ENCODE data around the gene ZNF580.
A peak's percentile ranks its signal among the peaks of the same experiment; 100 is the strongest.

Gene ZNF580

DNA sequence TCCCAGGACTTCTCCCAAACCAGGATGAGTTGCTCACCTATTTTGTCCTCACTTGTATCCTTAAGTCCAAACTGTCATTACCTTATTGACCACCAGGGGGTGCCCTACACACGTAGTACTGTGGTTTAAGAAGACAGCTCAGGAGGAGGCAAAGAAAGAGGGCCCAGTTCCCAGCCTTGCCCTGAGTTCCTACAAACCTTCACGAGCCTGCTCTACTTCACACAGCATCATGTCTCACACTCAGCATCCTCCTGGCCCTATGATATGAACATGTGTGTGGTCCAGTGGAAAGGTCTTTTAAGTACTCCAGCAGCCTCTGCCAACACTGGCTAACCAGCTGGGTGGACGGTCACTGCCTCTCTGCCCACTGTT lies 8.4 kb upstream of the ZNF580 start:
- ChIA-PET POLR2A (interaction anchor here (0.5 to 1.7 kb wide), 2 partner anchors 8 to 28 kb away, joined by 4 to 7 read pairs; partner anchors contain the start of genes ZNF784 and ZNF865), CTCF (interaction anchor here (0.6 to 9.0 kb wide), 57 partner anchors 9 to 716 kb away, joined by 3 to 109 read pairs (median 4); partner anchors contain the start of genes CCDC106, FIZ1, NAT14 and U2AF2)
- DNase-seq (ENCODE audit: extremely low spot score) = peak; percentile 66
- TF ChIP-seq, protein P1, sequence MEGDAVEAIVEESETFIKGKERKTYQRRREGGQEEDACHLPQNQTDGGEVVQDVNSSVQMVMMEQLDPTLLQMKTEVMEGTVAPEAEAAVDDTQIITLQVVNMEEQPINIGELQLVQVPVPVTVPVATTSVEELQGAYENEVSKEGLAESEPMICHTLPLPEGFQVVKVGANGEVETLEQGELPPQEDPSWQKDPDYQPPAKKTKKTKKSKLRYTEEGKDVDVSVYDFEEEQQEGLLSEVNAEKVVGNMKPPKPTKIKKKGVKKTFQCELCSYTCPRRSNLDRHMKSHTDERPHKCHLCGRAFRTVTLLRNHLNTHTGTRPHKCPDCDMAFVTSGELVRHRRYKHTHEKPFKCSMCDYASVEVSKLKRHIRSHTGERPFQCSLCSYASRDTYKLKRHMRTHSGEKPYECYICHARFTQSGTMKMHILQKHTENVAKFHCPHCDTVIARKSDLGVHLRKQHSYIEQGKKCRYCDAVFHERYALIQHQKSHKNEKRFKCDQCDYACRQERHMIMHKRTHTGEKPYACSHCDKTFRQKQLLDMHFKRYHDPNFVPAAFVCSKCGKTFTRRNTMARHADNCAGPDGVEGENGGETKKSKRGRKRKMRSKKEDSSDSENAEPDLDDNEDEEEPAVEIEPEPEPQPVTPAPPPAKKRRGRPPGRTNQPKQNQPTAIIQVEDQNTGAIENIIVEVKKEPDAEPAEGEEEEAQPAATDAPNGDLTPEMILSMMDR (IDR thresholded peaks at IDR 0.05; ENCODE audit: control extremely low read depth, extremely low read depth, low read depth, missing control alignments) = peak; percentile 88

DNA sequence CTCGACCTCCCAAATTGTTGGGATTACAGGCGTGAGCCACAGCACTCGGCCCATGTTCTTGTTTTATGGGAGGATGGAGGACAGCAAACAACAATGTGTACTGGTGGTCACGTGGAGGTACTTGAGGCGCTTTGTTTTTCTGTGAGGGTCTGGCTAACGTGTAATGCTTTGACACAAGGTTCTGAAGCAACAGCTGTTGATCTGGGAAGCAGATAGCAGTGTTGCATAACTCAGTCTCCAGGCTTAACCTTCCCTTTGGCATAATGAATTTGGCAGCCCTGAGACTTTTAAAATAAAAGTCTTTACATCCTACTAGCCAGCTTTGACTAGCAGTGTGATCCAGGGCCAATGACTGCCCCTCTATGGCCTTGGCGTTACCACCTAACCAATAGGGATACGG lies 6.9 kb upstream of the ZNF580 start:
- DNase-seq (ENCODE audit: extremely low spot score) = no peak

DNA sequence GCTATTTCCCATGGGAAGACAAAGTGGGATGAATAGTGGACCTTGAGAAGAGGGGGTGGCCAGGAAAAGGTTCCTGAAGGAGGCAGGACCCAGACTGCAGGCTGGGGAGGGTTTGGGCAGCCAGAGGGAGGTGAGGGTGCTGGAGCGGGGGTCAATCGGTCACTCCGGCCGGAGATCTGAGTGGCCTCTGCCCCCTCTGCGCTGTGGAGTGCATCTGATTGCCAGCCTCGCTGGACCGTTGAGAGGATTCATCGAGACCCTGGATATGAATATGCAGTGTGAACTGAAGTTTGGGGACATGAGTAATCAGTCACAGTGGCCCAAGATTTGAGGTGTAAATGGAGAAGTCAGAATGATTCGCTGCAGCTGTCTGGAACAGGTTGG lies 5.5 kb upstream of the ZNF580 start:
- POLR2A ChIA-PET = interaction anchor here (1.9 to 2.7 kb wide), 2 partner anchors 12 to 19 kb away, joined by 7 to 8 read pairs; partner anchors contain the start of genes CCDC106 and U2AF2
- TF ChIP-seq, protein P1 (IDR thresholded peaks at IDR 0.05; ENCODE audit: control extremely low read depth, extremely low read depth, low read depth, missing control alignments) = no peak
- DNase-seq (ENCODE audit: extremely low spot score) = no peak
- CTCF ChIA-PET = interaction anchor here (1.0 to 9.0 kb wide), 7 partner anchors 11 to 698 kb away, joined by 3 to 84 read pairs (median 4); partner anchors contain the start of genes CCDC106, U2AF2 and ZNF784

More for the DNA sequence above, 6.9 kb upstream of the ZNF580 start:
- CTCF ChIA-PET = interaction anchor here (1.3 to 9.0 kb wide), 17 partner anchors 9 to 700 kb away, joined by 3 to 109 read pairs (median 19); partner anchors contain the start of genes CCDC106, U2AF2, ZNF581 and ZNF784
- POLR2A ChIA-PET = interaction anchor here (1.0 to 1.9 kb wide), 2 partner anchors 21 to 52 kb away, joined by 3 to 7 read pairs; partner anchors contain the start of gene U2AF2
- TF ChIP-seq, protein P1 (IDR thresholded peaks at IDR 0.05; ENCODE audit: control extremely low read depth, extremely low read depth, low read depth, missing control alignments) = no peak

DNA sequence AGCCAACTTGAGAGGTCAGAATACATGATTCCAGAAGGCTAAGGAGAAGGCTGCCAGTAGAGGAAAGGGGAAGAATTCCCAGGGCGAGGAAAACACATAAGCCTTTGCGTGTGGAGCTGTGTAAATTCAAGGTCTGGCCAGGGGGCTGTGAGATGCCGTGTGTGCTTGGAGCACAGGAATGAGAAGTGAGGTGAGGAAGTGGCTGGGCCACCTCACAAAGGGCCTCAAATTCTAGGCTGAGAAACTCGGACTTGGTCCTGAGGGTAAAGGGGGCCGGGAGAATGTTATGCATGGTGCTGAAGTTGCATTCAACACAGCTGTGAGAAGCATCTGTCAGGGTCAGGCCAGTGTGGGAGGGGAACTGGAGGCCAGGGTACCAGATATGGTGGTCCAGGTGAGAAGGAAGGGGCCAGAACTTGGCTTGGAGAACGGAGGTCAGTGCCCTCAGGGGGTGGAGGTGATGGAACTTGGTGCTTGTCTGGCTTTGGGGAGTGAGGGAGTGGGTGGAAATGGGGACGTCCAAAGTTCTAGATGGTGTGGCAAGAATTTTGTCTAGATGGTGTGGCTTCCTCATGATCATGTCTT lies 4.9 kb upstream of the ZNF580 start:
- TF ChIP-seq, protein P1 (IDR thresholded peaks at IDR 0.05; ENCODE audit: control extremely low read depth, extremely low read depth, low read depth, missing control alignments) = no peak
- POLR2A ChIA-PET = interaction anchor here (1.9 to 2.7 kb wide), 2 partner anchors 12 to 19 kb away, joined by 7 to 8 read pairs; partner anchors contain the start of genes CCDC106 and U2AF2
- DNase-seq (ENCODE audit: extremely low spot score) = no peak
- CTCF ChIA-PET = interaction anchor here (1.0 to 9.0 kb wide), 6 partner anchors 11 to 30 kb away, joined by 3 to 84 read pairs (median 4); partner anchors contain the start of genes CCDC106, U2AF2 and ZNF784

DNA sequence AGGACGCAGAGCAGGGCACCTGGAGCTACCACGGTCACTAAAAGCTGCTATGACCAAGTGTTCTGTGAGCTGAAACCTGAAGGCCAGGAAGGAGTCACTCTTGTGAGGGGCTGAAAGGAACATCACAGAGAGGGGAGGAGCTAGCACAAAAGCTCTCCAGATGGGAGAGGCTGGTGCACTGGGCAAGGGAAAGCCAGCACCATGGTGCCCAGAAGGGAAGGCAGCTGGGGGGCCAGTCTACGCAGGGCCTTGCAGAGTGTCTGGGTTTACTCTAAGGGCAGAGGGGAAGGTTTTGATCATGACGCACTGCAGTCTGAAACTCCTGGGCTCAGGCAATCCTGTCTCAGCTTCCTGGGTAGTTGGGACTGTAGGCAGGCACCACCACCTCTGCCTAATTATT lies 4.1 kb upstream of the ZNF580 start:
- TF ChIP-seq, protein P1 (IDR thresholded peaks at IDR 0.05; ENCODE audit: control extremely low read depth, extremely low read depth, low read depth, missing control alignments) = no peak
- no peak for DNase-seq (ENCODE audit: extremely low spot score)
- POLR2A ChIA-PET = interaction anchor here (0.8 to 2.7 kb wide), 4 partner anchors 11 to 49 kb away, joined by 4 to 8 read pairs (median 4); partner anchors contain the start of genes CCDC106 and U2AF2
- CTCF ChIA-PET = interaction anchor here (0.9 to 9.0 kb wide), 10 partner anchors 10 to 673 kb away, joined by 3 to 84 read pairs (median 4); partner anchors contain the start of genes CCDC106, U2AF2 and ZNF784

DNA sequence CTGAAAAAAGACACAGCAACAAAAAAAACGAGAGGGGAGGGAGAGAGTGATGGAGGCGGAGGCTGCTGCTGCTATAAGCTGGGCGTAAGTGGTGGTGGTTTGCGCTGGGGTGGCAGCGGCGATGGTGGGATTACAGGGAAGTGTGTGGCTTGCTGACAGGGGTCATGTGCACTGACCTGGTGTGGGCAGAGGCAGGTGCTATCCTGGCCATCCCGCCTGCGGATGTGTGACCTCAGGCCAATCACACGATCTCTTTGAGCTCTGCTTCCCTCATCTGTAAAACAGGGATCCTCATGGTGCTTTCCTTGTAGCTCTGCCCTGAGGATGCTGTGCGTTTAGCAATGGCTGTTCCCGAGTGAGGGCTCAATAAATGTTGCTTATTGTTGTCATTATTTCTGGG lies 3.3 kb upstream of the ZNF580 start:
- no peak for DNase-seq (ENCODE audit: extremely low spot score)
- TF ChIP-seq, protein P1 (IDR thresholded peaks at IDR 0.05; ENCODE audit: control extremely low read depth, extremely low read depth, low read depth, missing control alignments) = no peak
- CTCF ChIA-PET = interaction anchor here (0.7 to 9.0 kb wide), 10 partner anchors 10 to 672 kb away, joined by 3 to 84 read pairs (median 4); partner anchors contain the start of genes CCDC106, NAT14, U2AF2 and ZNF865
- POLR2A ChIA-PET = interaction anchor here (0.7 to 2.7 kb wide), 5 partner anchors 10 to 172 kb away, joined by 3 to 8 read pairs (median 4); partner anchors contain the start of gene CCDC106
